Nephron (organoid): Measurements from ENCODE around the gene F8.

Source experiments
- H3K27ac Mint-ChIP-seq, 3 experiments: 2 replicates each; pipeline ENCODE4 v1.8.0; 2020; ENCODE audit warnings: mixed read lengths in 3 of 3, mild to moderate bottlenecking in 2 of 3, moderate library complexity in 1 of 3
- H3K27me3 Mint-ChIP-seq: 2 replicates; pipeline ENCODE4 v1.8.0; 2021; ENCODE audit warnings: low read depth, mild to moderate bottlenecking, moderate library complexity, mixed read lengths
- H3K36me3 Mint-ChIP-seq: 2 replicates; pipeline ENCODE4 v1.8.0; 2020; ENCODE audit warnings: low read depth, mixed read lengths
- H3K4me1 Mint-ChIP-seq: 2 replicates; pipeline ENCODE4 v1.8.0; 2020; ENCODE audit warnings: mixed read lengths
- H3K4me3 Mint-ChIP-seq, 3 experiments: 2 replicates each; pipeline ENCODE4 v1.8.0; 2020; ENCODE audit warnings: mild to moderate bottlenecking in 3 of 3, mixed read lengths in 3 of 3, moderate library complexity in 2 of 3
- H3K9me3 Mint-ChIP-seq: 2 replicates; pipeline ENCODE4 v1.8.0; 2020; ENCODE audit warnings: mixed read lengths
- TF ChIP-seq, protein P1 (sequence below), 3 experiments: fragments of 200-600 bp; sonication (generic); IDR thresholded peaks; one replicate each; pipeline ENCODE4 v1.5.0; 2021; ENCODE audit warnings: antibody characterized with exemption in 3 of 3; ENCODE audit not compliant: unreplicated experiment in 3 of 3

F8 gene

DNA sequence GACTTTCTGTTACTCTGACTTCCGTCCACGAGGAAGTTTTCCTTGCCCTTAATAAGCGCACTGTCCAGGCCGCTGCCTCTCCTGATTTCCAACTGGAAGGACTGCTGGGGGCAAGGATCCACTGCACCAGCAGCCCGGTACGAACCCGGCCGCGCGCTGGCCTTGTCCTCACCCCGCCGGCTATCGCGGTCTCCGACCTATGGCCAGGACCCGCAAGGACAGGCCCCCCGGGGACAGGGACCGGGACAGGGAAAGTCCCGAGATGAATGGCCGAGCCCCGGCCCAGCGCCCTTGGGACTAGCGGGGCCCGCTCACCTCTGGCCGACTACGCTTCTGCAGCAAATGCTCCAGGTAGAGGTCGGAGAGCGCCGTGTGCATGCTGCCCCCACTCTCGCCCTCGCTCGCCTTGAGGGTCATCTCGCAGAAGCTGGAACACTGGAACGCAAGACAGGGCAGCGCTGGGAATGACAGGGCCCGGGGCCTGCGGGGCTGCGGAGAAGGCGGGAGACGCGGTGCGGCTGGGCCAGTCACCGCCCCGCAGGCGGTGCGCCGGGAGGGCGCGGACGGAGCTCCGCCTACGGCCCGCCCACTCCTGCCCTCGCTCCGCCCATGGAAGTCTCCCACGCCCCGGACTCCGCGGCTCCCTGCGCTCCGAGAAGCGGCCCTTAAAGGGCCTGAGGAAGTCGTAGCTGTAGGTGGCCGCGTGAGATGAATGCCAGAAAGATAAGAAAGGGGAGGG, 217.4 kb downstream of the F8 start, which contains the start of gene MPP1:
Gene MPP1 (minus strand): TSS at position 529 of the 739 bp plus-strand sequence. CDS start 112 bp downstream, at position 417.
- H3K9me3 Mint-ChIP-seq: peaks cover 25% of the 10 kb centered on the region
- H3K36me3 Mint-ChIP-seq: no peaks in the 10 kb centered on the region
- TF ChIP-seq, protein P1, sequence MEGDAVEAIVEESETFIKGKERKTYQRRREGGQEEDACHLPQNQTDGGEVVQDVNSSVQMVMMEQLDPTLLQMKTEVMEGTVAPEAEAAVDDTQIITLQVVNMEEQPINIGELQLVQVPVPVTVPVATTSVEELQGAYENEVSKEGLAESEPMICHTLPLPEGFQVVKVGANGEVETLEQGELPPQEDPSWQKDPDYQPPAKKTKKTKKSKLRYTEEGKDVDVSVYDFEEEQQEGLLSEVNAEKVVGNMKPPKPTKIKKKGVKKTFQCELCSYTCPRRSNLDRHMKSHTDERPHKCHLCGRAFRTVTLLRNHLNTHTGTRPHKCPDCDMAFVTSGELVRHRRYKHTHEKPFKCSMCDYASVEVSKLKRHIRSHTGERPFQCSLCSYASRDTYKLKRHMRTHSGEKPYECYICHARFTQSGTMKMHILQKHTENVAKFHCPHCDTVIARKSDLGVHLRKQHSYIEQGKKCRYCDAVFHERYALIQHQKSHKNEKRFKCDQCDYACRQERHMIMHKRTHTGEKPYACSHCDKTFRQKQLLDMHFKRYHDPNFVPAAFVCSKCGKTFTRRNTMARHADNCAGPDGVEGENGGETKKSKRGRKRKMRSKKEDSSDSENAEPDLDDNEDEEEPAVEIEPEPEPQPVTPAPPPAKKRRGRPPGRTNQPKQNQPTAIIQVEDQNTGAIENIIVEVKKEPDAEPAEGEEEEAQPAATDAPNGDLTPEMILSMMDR (IDR thresholded peaks at IDR 0.05; ENCODE audit: unreplicated experiment in 3 of 3): no peak
- peaks cover 14% of the 10 kb centered on the region for H3K4me1 Mint-ChIP-seq
- peak within 1 kb of the TSS; percentile 87 to 90 (median 90) for H3K4me3 Mint-ChIP-seq
- peak within 1 kb of the TSS in 2 of 3 experiments; percentile 32 to 45 for H3K27ac Mint-ChIP-seq
- no peaks in the 10 kb centered on the region for H3K27me3 Mint-ChIP-seq

GRCh38 chrX:154804261-154804956, 218.1 kb downstream of the F8 start:
- TF ChIP-seq, protein P1 (IDR thresholded peaks at IDR 0.05; ENCODE audit: unreplicated experiment in 3 of 3): no peak

DNA sequence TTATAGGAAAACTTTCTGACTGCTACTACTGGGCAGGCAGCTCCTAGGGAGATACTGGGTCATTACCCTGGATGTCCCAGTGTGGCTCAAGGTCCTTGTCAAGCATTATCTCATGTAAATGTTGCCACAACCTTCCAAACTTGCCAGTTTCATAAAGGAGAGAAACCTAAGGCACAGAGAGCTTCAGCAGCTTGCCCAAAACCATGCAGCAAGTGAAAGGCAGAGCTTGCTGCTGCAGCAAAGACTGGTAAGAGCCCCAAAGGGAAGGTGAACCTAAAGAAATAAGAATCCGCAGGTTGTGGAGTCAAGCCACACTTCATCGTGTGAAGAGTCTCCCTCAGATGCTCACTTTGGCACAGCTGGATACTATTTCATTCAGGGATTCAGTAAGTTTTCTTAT, 219.6 kb downstream of the F8 start:
- no peaks in the 10 kb centered on the region for H3K27me3 Mint-ChIP-seq

More at GRCh38 chrX:154804261-154804956, 218.1 kb downstream of the F8 start:
- H3K27ac Mint-ChIP-seq: peak overlapping the region in 1 of 3 experiments; percentile 22
- no peaks in the 10 kb centered on the region for H3K27me3 Mint-ChIP-seq
- no peaks in the 10 kb centered on the region for H3K36me3 Mint-ChIP-seq
- H3K4me3 Mint-ChIP-seq: peak overlapping the region; percentile 81 to 90 (median 90)
- peaks cover 25% of the 10 kb centered on the region for H3K9me3 Mint-ChIP-seq
- H3K4me1 Mint-ChIP-seq: peaks cover 21% of the 10 kb centered on the region

GRCh38 chrX:154800478-154801210, 221.9 kb downstream of the F8 start:
- H3K27me3 Mint-ChIP-seq: no peaks in the 10 kb centered on the region
- peak overlapping the region in 2 of 3 experiments; percentile 43 to 73 for H3K27ac Mint-ChIP-seq
- H3K9me3 Mint-ChIP-seq: peaks cover 2% of the 10 kb centered on the region
- H3K36me3 Mint-ChIP-seq: no peaks in the 10 kb centered on the region
- TF ChIP-seq, protein P1 (IDR thresholded peaks at IDR 0.05; ENCODE audit: unreplicated experiment in 3 of 3): no peak
- no peak overlapping the region for H3K4me3 Mint-ChIP-seq
- peaks cover 26% of the 10 kb centered on the region for H3K4me1 Mint-ChIP-seq

More for the DNA sequence above, 219.6 kb downstream of the F8 start:
- H3K36me3 Mint-ChIP-seq: no peaks in the 10 kb centered on the region
- H3K4me3 Mint-ChIP-seq: no peak overlapping the region
- TF ChIP-seq, protein P1 (IDR thresholded peaks at IDR 0.05; ENCODE audit: unreplicated experiment in 3 of 3): no peak
- peaks cover 18% of the 10 kb centered on the region for H3K9me3 Mint-ChIP-seq
- H3K4me1 Mint-ChIP-seq: peaks cover 30% of the 10 kb centered on the region
- no peak overlapping the region for H3K27ac Mint-ChIP-seq

GRCh38 chrX:154799556-154800348, 222.8 kb downstream of the F8 start:
- TF ChIP-seq, protein P1 (IDR thresholded peaks at IDR 0.05; ENCODE audit: unreplicated experiment in 3 of 3): no peak
- H3K9me3 Mint-ChIP-seq: peaks cover 2% of the 10 kb centered on the region
- peaks cover 26% of the 10 kb centered on the region for H3K4me1 Mint-ChIP-seq
- H3K36me3 Mint-ChIP-seq: no peaks in the 10 kb centered on the region
- H3K27me3 Mint-ChIP-seq: no peaks in the 10 kb centered on the region
- peak overlapping the region; percentile 9 to 73 (median 43) for H3K27ac Mint-ChIP-seq
- no peak overlapping the region for H3K4me3 Mint-ChIP-seq
